Measurements from ENCODE around the gene LYRM1. TPM values are rescaled to one million over a fixed set of nuclear protein-coding genes. Genes with fewer than 3 reads are reported as not detected.

The LYRM1 gene
- total RNA-seq, 1 donor from 2014 or later = 45.4 TPM

- no peak for DNase-seq
- TF ChIP-seq CTCF (IDR thresholded peaks at IDR 0.05; ENCODE audit: borderline replicate concordance) = no peak
- H3K4me3 ChIP-seq = no peak overlapping the region
- no peaks in the 10 kb centered on the region for H3K9me3 ChIP-seq (replicated peaks)
- intact Hi-C loops (cut with micrococcal nuclease) = loop anchor here (10.0 kb wide), 1 partner anchor 144 kb away; no protein-coding TSS in a partner anchor
- H3K27me3 ChIP-seq (ENCODE audit: low read depth) = no peaks in the 10 kb centered on the region
- H3K36me3 ChIP-seq = peaks cover 2% of the 10 kb centered on the region
- H3K27ac ChIP-seq (replicated peaks) = peak overlapping the region; percentile 85
- peaks cover 20% of the 10 kb centered on the region for H3K4me1 ChIP-seq
These were observed 29.8 kb downstream of the LYRM1 start for GRCh38 chr16:20930365-20930690.

GRCh38 chr16:20931066-20931600 is 30.6 kb downstream of the LYRM1 start:
- H3K9me3 ChIP-seq (replicated peaks) = no peaks in the 10 kb centered on the region
- H3K27ac ChIP-seq (replicated peaks) = peak overlapping the region; percentile 85
- H3K4me1 ChIP-seq = peaks cover 20% of the 10 kb centered on the region
- no peaks in the 10 kb centered on the region for H3K27me3 ChIP-seq (ENCODE audit: low read depth)
- no peaks in the 10 kb centered on the region for H3K36me3 ChIP-seq
- intact Hi-C loops (cut with micrococcal nuclease) = loop anchor here (10.0 kb wide), 1 partner anchor 144 kb away; no protein-coding TSS in a partner anchor
- TF ChIP-seq CTCF (IDR thresholded peaks at IDR 0.05; ENCODE audit: borderline replicate concordance) = no peak
- no peak overlapping the region for H3K4me3 ChIP-seq
- DNase-seq = no peak

- no peak for TF ChIP-seq CTCF (IDR thresholded peaks at IDR 0.05; ENCODE audit: borderline replicate concordance)
- intact Hi-C loops (cut with micrococcal nuclease) = loop anchor here (10.0 kb wide), 1 partner anchor 141 kb away; no protein-coding TSS in a partner anchor
- Histone ChIP-seq H3K27ac (replicated peaks) (no peak overlapping the region), H3K9me3 (replicated peaks) (no peaks in the 10 kb centered on the region), H3K27me3 (ENCODE audit: low read depth) (no peaks in the 10 kb centered on the region), H3K4me1 (peaks cover 20% of the 10 kb centered on the region), H3K4me3 (no peak overlapping the region), H3K36me3 (no peaks in the 10 kb centered on the region)
- no peak for DNase-seq
These were observed 33.0 kb downstream of the LYRM1 start for GRCh38 chr16:20933589-20933988.

- no peaks in the 10 kb centered on the region for H3K4me1 ChIP-seq
- H3K9me3 ChIP-seq (replicated peaks) = no peaks in the 10 kb centered on the region
- H3K27ac ChIP-seq (replicated peaks) = no peak overlapping the region
- intact Hi-C loops (cut with micrococcal nuclease) = loop anchor here (10.0 kb wide), 1 partner anchor 137 kb away; no protein-coding TSS in a partner anchor
- H3K36me3 ChIP-seq = no peaks in the 10 kb centered on the region
- no peak for TF ChIP-seq CTCF (IDR thresholded peaks at IDR 0.05; ENCODE audit: borderline replicate concordance)
- H3K4me3 ChIP-seq = no peak overlapping the region
- DNase-seq = no peak
- H3K27me3 ChIP-seq (ENCODE audit: low read depth) = no peaks in the 10 kb centered on the region
These were observed 37.2 kb downstream of the LYRM1 start for GRCh38 chr16:20937736-20938135.

- Histone ChIP-seq H3K4me3 (no peak overlapping the region), H3K27me3 (ENCODE audit: low read depth) (no peaks in the 10 kb centered on the region), H3K27ac (replicated peaks) (no peak overlapping the region), H3K9me3 (replicated peaks) (no peaks in the 10 kb centered on the region), H3K4me1 (no peaks in the 10 kb centered on the region), H3K36me3 (no peaks in the 10 kb centered on the region)
- DNase-seq = no peak
- no peak for TF ChIP-seq CTCF (IDR thresholded peaks at IDR 0.05; ENCODE audit: borderline replicate concordance)
- intact Hi-C loops (cut with micrococcal nuclease) = loop anchor here (10.0 kb wide), 1 partner anchor 136 kb away; no protein-coding TSS in a partner anchor
These were observed 37.9 kb downstream of the LYRM1 start for GRCh38 chr16:20938426-20938825.

Data from left ventricle myocardium inferior (tissue), 1 donor.